GM19438 (cell line): ENCODE measurements around the gene HPSE.

Experiments used
- ATAC-seq: cut with Tn5 transposase; IDR thresholded peaks from one replicate; pipeline ENCODE4 v1.9.1; 2021; ENCODE audit warnings: low read depth; ENCODE audit not compliant: unreplicated experiment

HPSE gene

DNA sequence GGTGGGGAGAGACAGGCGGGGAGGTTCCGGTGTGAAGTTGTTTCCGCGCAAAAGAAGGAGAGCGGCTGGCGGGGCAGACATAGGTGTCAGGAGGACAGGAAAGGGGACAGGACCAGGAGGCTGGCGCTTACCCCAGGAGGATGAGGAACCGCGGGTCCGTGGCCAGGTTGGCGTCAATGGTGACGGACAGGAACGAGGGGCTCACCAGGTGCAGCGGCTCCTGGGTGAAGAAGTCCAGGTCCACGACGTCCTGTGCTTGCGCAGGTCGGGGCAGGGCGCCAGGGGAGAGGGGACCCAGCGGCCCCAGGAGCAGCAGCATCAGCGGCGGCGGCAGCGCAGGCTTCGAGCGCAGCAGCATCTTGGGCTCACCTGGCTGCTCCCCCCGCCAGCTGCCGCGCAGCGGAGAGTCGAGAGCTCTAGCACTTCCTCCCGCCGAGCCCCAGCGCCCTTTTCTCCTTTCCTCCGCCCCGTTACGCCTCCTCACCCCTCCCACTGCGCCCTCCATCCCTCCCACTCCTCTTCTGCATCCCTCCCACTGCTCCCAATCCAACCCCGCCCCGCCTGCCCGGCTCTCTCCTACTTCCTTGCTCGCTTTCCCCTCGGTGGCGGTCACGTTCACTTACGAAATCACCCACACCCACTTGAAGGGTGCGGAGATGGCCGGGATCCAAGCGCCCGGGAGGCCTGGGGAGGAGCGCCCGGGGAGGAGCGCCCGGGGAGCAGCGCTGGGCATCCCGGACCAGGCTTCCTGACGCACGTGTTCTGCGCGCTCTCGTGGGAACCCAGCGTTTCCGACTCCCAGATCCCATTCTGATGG lies at the start of gene HPSE:
HPSE (minus strand) TSS at position 424 of the 817 bp plus-strand sequence; CDS start at position 358, 66 bp downstream.
- peak; percentile 92 for ATAC-seq

DNA sequence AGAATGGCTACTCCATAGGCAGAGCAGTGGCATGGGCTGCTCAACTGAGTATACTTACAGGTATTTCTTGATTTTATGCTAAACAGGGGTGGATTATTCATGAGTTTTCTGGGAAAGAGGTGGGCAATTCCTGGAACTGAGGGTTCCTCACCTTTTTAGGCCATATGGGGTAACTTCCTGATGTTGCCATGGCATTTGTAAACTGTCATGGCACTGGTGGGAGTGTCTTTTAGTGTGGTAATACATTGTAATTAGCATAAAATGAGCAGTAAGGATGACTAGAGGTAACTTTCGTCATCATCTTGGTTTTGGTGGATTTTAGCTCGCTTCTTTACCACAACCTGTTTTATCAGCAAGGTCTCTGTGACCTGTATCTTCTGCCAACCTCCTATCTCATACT lies 48.2 kb upstream of the HPSE start:
- no peak for ATAC-seq

DNA sequence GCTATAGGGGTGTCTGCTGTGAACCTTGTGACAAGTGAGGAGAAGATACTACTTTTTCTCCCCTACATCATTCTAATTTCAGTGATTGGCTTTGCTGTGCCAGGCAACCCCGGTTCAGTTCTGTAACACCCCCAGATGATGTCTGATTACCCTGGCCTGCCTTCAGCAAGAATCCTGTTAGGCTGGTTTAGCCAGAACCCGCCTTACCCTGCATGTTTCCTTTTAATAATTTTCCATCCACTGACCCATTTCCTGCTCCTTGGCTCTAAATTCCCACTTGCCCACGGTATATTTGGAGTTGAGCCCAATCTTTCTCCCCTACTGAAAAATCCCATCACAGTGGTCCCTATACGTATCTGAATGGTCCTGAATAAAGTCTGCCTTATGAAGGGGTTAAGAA lies 46.5 kb upstream of the HPSE start:
- ATAC-seq = no peak

DNA sequence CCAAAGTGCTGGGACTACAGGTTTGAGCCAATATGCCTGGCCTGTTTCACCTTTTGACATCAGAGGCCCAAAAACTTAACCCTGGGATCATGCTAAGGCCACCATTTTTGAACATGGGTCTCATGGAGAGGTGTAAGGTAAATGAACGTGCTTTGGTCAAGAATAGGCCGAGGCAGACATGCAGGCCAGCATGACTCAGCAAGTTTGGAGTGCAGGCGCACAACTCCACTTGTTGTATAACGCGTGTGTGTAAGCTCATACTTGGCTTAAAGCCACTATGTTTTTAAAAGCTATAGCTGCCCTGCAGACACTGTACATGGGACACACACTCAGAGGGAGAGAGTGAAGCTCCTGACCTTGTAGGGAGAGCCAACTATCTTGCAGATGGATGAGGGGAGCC lies 43.8 kb upstream of the HPSE start:
- no peak for ATAC-seq

DNA sequence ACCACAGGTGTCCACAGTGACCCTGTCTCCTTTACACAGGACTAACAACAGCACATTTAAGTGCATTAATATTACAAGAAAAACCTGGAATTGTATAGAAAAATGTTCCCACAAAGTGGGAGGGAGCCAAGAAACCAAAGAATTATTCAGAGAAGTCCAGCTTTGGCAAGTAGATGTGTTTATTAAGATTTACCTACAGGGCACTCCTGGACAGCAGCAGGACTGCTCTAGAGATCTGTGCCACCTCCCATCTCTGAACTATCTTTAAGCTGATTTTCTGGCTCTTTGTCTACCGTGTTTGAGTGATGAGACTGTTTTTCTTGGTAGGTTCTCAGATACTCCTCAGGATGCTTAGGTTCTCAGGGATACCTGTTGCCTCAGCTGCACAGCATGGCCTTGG lies 38.3 kb upstream of the HPSE start:
- no peak for ATAC-seq

GRCh38 chr4:83371936-83372335 lies 37.3 kb upstream of the HPSE start:
- no peak for ATAC-seq

DNA sequence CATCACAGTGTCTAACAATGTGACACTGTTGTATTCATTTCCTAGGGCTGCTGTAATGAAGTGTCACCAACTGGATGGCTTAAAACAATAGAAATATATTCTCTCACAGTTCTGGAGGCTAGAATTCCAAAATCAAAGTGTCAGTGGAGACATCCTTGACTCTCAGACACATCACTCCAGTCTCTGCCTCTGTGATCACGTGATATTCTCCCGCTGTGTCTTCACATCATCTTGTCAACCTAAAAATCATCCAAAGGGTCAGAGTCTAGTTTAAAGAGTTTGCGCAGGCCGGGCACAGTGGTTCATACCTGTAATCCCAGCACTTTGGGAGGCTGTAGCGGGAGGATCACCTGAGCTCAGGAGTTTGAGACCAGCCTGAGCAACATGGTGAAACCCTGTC lies 36.6 kb upstream of the HPSE start:
- ATAC-seq = no peak

DNA sequence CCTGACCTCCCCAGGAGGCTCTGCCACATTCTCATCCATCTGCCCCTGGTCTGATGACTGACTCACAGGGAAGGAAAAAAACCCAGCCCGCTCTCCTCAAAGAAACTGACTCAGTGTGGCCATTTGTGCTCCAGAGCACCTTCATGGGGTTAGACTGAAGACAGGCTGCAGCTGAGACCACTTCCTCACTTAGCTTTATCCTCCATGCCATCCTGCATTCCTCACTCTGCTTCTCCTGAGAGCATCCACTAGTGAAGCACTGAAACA lies 35.9 kb upstream of the HPSE start:
- no peak for ATAC-seq

GRCh38 chr4:83369831-83370639 lies 35.4 kb upstream of the HPSE start:
- ATAC-seq = no peak

- no peak for ATAC-seq
These were observed 29.7 kb upstream of the HPSE start for GRCh38 chr4:83364312-83364711.

DNA sequence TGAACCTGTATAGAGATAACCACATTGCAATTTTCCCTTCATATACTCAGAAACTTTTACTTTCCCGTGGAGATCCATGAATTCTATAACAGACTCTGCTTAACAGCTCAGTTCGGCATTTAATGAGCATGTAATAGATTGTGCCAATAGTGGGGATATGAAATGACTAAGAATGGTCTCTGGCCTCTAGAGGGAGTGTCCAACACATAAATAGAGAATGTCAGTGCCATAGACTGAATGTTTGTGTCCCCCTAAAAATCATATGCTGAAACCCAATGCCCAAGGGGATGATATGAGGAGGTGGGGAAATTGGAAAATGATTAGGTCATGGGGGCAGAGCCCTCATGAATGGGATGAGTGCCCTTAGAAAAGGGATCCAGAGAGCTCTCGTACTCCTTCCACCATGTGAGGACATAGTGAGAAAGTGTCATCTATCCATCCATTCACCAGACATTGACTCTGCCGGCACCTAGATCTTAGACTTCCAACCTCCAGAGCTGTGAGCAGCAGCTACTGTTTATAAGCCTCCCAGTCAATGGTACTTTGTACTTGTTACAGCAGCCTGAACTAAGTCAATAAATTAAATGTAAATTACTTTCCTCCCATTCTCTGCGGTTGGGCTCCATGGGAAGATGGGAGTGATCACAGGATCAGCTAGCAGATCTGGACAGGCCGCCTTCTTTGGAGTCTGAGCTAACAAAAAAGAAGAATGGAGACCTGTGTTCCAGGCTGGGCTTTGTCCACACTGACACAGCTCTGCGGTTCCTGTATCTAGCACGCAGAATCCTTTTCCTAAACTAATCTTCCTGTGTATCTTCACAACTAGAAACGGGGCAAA lies 28.1 kb upstream of the HPSE start:
- peak; percentile 69 for ATAC-seq

GRCh38 chr4:83361416-83362103 lies 26.9 kb upstream of the HPSE start:
- ATAC-seq = no peak

- ATAC-seq = no peak
These were observed 25.4 kb upstream of the HPSE start for GRCh38 chr4:83360018-83360417.

DNA sequence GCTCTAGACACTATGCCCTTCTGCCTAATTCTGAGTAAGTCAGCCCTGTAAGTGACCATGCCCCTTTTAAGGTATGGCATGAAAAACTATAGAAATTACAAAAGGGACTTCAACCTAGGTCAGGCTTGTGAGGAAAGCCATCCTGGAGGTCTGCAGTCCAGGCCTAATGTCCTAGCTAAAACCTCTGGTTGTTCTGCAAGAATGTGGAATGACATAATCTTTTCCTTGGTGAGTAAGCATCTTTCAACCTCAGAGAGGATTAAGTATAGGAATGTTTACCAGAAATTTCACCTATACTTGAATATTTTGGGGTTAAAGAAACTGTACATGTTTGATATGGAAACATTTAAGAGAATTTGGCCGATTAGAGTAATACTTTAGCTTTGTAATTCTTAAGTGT lies 23.8 kb upstream of the HPSE start:
- ATAC-seq = no peak

GRCh38 chr4:83356899-83357661 lies 22.4 kb upstream of the HPSE start:
- ATAC-seq = no peak

GRCh38 chr4:83353516-83353915 lies 18.9 kb upstream of the HPSE start:
- ATAC-seq = no peak

DNA sequence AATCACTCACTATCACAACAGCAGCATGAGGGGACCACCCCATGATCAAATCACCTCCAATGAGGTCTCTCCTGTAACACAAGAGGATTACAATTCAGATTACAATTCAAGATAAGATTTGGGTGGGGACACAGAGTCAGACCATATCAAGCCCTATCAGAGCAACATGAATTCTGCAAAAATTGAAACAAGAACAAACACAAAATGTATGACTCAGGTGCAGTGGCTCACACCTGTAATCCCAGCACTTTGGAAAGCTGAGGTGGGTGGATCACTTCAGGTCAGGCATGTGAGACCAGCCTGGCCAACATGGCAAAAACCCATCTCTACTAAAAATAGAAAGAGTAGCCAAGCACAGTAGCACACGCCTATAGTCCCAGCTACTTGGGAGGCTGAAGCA lies 13.4 kb upstream of the HPSE start:
- no peak for ATAC-seq

DNA sequence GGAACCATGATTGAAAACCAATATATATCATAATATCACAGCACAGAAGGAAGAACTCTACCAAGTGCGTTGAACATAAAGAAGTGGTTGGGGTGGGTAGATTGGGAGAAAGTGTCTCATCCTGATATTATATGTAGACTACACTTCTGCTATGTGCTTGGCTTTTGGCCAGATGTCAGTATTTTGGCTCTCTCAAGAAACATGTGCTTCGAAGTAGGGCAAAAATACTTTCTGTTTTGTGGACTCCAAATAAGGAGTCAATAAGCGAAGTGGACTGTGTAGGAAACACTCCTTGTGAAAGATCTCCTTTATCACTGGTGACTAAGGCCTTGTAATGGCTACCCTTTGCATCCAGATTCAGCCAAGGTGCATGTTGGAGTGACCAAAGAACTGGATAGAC lies 7.8 kb upstream of the HPSE start:
- ATAC-seq = no peak

DNA sequence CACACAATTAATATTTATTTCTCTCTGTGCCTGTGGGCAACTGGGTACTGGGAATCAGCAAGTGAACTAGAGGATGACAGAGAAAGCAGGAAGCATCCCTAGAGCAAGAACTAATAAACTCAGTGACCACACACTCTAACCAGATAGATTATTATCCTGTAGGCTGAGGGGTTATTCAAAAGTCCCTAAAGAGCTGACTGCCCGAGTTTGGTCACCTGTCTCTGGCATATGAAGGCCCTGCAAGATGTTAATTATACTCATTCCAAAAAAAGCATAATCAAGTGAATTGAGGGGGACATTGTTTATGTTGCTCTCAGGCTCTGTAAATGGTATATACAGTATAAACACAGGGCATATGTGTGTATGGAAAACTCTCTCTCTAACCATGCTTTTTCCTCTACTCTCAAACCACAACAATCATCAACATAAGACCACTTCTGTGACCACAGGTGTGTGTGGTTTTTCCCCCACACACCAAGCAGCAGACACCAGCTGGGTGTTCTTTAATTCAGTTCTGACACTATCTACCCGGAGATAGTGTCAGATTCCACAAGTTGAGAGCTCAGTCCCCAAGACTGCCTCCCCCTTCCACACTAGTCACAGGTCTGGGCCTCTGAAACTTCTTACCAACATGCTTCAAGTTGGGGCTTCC lies 6.2 kb upstream of the HPSE start:
- ATAC-seq = no peak
